MM.1S (cell line): ENCODE data around the gene BAIAP3.

Experiments
- DNase-seq: peaks from one replicate; pipeline ENCODE4 v3.0.0-alpha.2; 2015
- H2AFZ ChIP-seq: fragments of 300-600 bp; sonication (generic); 2 replicates; pipeline ENCODE4 v1.6.0; 2016; ENCODE audit warnings: antibody characterized with exemption, low read length
- H3F3A ChIP-seq: fragments of 300-600 bp; sonication (generic); 2 replicates; pipeline ENCODE4 v1.6.1; 2016; ENCODE audit warnings: mild to moderate bottlenecking, antibody characterized with exemption, low read length, moderate library complexity, mixed read lengths; ENCODE audit not compliant: insufficient read depth
- H3K27ac ChIP-seq: fragments of 300-600 bp; sonication (generic); 2 replicates; pipeline ENCODE4 v1.5.1; 2016; ENCODE audit warnings: mild to moderate bottlenecking, low read length
- H3K27me3 ChIP-seq: fragments of 300-600 bp; sonication (generic); replicated peaks from 2 replicates; pipeline ENCODE4 v1.6.0; 2016; ENCODE audit warnings: low read length; ENCODE audit not compliant: insufficient read depth
- H3K36me3 ChIP-seq: fragments of 300-600 bp; sonication (generic); replicated peaks from 2 replicates; pipeline ENCODE4 v1.6.1; 2016; ENCODE audit warnings: mild to moderate bottlenecking, low read length, mixed read lengths; ENCODE audit not compliant: insufficient read depth
- H3K4me1 ChIP-seq: fragments of 300-600 bp; sonication (generic); 2 replicates; pipeline ENCODE4 v1.6.1; 2016; ENCODE audit warnings: low read length, mixed read lengths
- H3K4me2 ChIP-seq: fragments of 300-600 bp; sonication (generic); 2 replicates; pipeline ENCODE4 v1.6.0; 2016; ENCODE audit warnings: low read depth, low read length
- H3K4me3 ChIP-seq: fragments of 300-600 bp; sonication (generic); 2 replicates; pipeline ENCODE4 v1.5.1; 2016; ENCODE audit warnings: low read length, mixed read lengths
- H3K79me2 ChIP-seq: fragments of 300-600 bp; sonication (generic); 2 replicates; pipeline ENCODE4 v1.6.1; 2016; ENCODE audit warnings: mixed run types, low read length, mixed read lengths
- H3K9ac ChIP-seq: fragments of 300-600 bp; sonication (generic); 2 replicates; pipeline ENCODE4 v1.6.1; 2016; ENCODE audit warnings: low read length, mixed read lengths
- H3K9me2 ChIP-seq: fragments of 300-600 bp; sonication (generic); replicated peaks from 2 replicates; pipeline ENCODE4 v1.6.1; 2016; ENCODE audit warnings: mild to moderate bottlenecking, low read length, mixed read lengths; ENCODE audit not compliant: insufficient read depth
- H3K9me3 ChIP-seq: fragments of 300-600 bp; sonication (generic); replicated peaks from 2 replicates; pipeline ENCODE4 v1.6.1; 2016; ENCODE audit warnings: mild to moderate bottlenecking, low read length, mixed read lengths; ENCODE audit not compliant: insufficient read depth
- H4K20me1 ChIP-seq: fragments of 300-600 bp; sonication (generic); 2 replicates; pipeline ENCODE4 v1.6.1; 2016; ENCODE audit warnings: mild to moderate bottlenecking, low read length, moderate library complexity, mixed read lengths; ENCODE audit not compliant: insufficient read depth
- CTCF ChIP-seq: fragments of 300-600 bp; sonication (generic); IDR thresholded peaks from 2 replicates; pipeline ENCODE4 v1.5.1; 2016; ENCODE audit warnings: antibody characterized with exemption, low read length, mixed read lengths
- EZH2 ChIP-seq: fragments of 300-600 bp; sonication (generic); optimal IDR thresholded peaks from 2 replicates; pipeline ENCODE3; 2017; ENCODE audit warnings: low read depth, mild to moderate bottlenecking, antibody characterized with exemption, low read length, mixed read lengths
- EZH2phosphoT487 ChIP-seq: fragments of 300-600 bp; sonication (generic); IDR thresholded peaks from 2 replicates; pipeline ENCODE4 v1.6.1; 2018; ENCODE audit warnings: antibody characterized with exemption, low read length

Gene BAIAP3

GRCh38 chr16:1371054-1371978 lies 37.9 kb downstream of the BAIAP3 start:
- Histone ChIP-seq H3K9me3 (no peaks in the 10 kb centered on the region), H3K4me3 (no peak overlapping the region), H4K20me1 (no peaks in the 10 kb centered on the region), H3K27ac (no peak overlapping the region), H3K4me1 (no peaks in the 10 kb centered on the region), H2AFZ (no peak overlapping the region), H3K79me2 (peaks cover 31% of the 10 kb centered on the region), H3K9ac (no peak overlapping the region), H3K4me2 (no peak overlapping the region), H3F3A (no peaks in the 10 kb centered on the region), H3K9me2 (no peaks in the 10 kb centered on the region), H3K36me3 (no peaks in the 10 kb centered on the region), H3K27me3 (no peaks in the 10 kb centered on the region)
- no peak for DNase-seq
- TF ChIP-seq CTCF, result no peak
- no peak for TF ChIP-seq EZH2phosphoT487

- no peak overlapping the region for H3K27ac ChIP-seq
- H3K36me3 ChIP-seq, result no peaks in the 10 kb centered on the region
- H3K4me2 ChIP-seq, result no peak overlapping the region
- H3K79me2 ChIP-seq, result peaks cover 42% of the 10 kb centered on the region
- H3K9me3 ChIP-seq, result no peaks in the 10 kb centered on the region
- no peaks in the 10 kb centered on the region for H3F3A ChIP-seq
- no peaks in the 10 kb centered on the region for H3K4me1 ChIP-seq
- no peak for DNase-seq
- H3K4me3 ChIP-seq, result no peak overlapping the region
- H3K9me2 ChIP-seq, result no peaks in the 10 kb centered on the region
- no peak overlapping the region for H3K9ac ChIP-seq
- no peaks in the 10 kb centered on the region for H4K20me1 ChIP-seq
- TF ChIP-seq CTCF (no peak), EZH2 (no peak), EZH2phosphoT487 (no peak)
- no peaks in the 10 kb centered on the region for H3K27me3 ChIP-seq
- H2AFZ ChIP-seq, result no peak overlapping the region
These were observed 39.0 kb downstream of the BAIAP3 start for GRCh38 chr16:1372292-1372950.

- no peak for DNase-seq
- Histone ChIP-seq H3K27me3 (no peaks in the 10 kb centered on the region), H3K9me2 (no peaks in the 10 kb centered on the region), H3K4me2 (no peak overlapping the region), H3K4me1 (no peaks in the 10 kb centered on the region), H3K9ac (no peak overlapping the region), H3K4me3 (no peak overlapping the region), H3F3A (no peaks in the 10 kb centered on the region), H2AFZ (no peak overlapping the region), H3K36me3 (no peaks in the 10 kb centered on the region), H3K27ac (no peak overlapping the region), H3K9me3 (no peaks in the 10 kb centered on the region), H3K79me2 (peaks cover 62% of the 10 kb centered on the region), H4K20me1 (no peaks in the 10 kb centered on the region)
- TF ChIP-seq CTCF, result no peak
- no peak for TF ChIP-seq EZH2phosphoT487
- TF ChIP-seq EZH2, result no peak
These were observed 41.2 kb downstream of the BAIAP3 start for GRCh38 chr16:1374418-1375297.
